CD4-positive, CD25-positive, alpha-beta regulatory T cell (primary cell): ENCODE results near the gene SYTL4. TPM values are rescaled to one million over a fixed set of nuclear protein-coding genes. Genes with fewer than 3 reads are reported as not detected.

Source experiments
- polyA plus RNA-seq, 4 donors: library from polyadenylated mRNA; unstranded; fragments of 300-500 nt; fragmentation: Illumina TruSeq; gene quantifications; one replicate each; pipeline ENCODE4 v1.2.3, GENCODE V29; 2021
- total RNA-seq: library from RNA; stranded (reverse); gene quantifications from one replicate; pipeline ENCODE4 v1.2.3, GENCODE V29; 2022

Gene SYTL4
- total and polyA plus RNA-seq, 5 donors from 2014 or later: 0.22 TPM; not detected in 4

Other genes starting within 250 kb of the SYTL4 start
- gene TNMD, start 147.2 kb downstream of the SYTL4 start, total RNA-seq: not detected
- gene TNMD, start 147.2 kb downstream of the SYTL4 start, polyA plus RNA-seq: not detected
- 0.17 TPM for gene TSPAN6, start 95.3 kb downstream of the SYTL4 start, total RNA-seq
- gene TSPAN6, start 95.3 kb downstream of the SYTL4 start, polyA plus RNA-seq: 1 to 10 TPM in 2 of 4 donors, under 1 TPM in 2; 0.41 to 4.2 (median 1.8) TPM
- gene SRPX2, start 87.9 kb downstream of the SYTL4 start, total RNA-seq: not detected
- gene SRPX2, start 87.9 kb downstream of the SYTL4 start, polyA plus RNA-seq: not detected
- 11.1 TPM for gene CSTF2, start 88.3 kb upstream of the SYTL4 start, total RNA-seq
- 10 to 100 TPM; 13.4 to 19.2 (median 16.3) TPM for gene CSTF2, start 88.3 kb upstream of the SYTL4 start, polyA plus RNA-seq
- gene NOX1, start 142.2 kb upstream of the SYTL4 start, total RNA-seq: not detected
- gene NOX1, start 142.2 kb upstream of the SYTL4 start, polyA plus RNA-seq: not detected
- 1.2 TPM for gene XKRX, start 196.8 kb upstream of the SYTL4 start, total RNA-seq
- under 1 TPM in 3 of 4 donors, not detected in 1; 0.07 to 0.49 (median 0.44) TPM for gene XKRX, start 196.8 kb upstream of the SYTL4 start, polyA plus RNA-seq
- not detected for gene ARL13A, start 237.6 kb upstream of the SYTL4 start, total RNA-seq
- gene ARL13A, start 237.6 kb upstream of the SYTL4 start, polyA plus RNA-seq: not detected